GM12878 (cell line): ENCODE data around the gene LNPK. TPM values are rescaled to one million over a fixed set of nuclear protein-coding genes. Genes with fewer than 3 reads are reported as not detected.

Experiments used
- ATAC-seq: fragments of 200-7000 bp; cut with Tn5 transposase; 3 replicates; pipeline ENCODE4 v1.9.1; 2020; ENCODE audit warnings: mild to moderate bottlenecking, moderate library complexity
- BruUV-seq: library from RNA; stranded (reverse); fragments of 400-500 nt; replicated peaks from 2 replicates; lab custom pipeline; 2021; lab: Mats Ljungman, UMichigan
- CTCF ChIA-PET: fragments of 300-600 bp; sonication (Branson Sonifier 250); formaldehyde crosslinking; extraction: SDS; loops from one replicate; lab custom pipeline; 2021; ENCODE audit warnings: inconsistent platforms; lab: Yijun Ruan, JAX
- POLR2A ChIA-PET: fragments of 350-600 bp; formaldehyde crosslinking; extraction: SDS; loops from one replicate; lab custom pipeline; 2021; ENCODE audit warnings: inconsistent platforms; lab: Charles Lee
- RAD21 ChIA-PET: fragments of 300-600 bp; sonication (Branson Sonifier 250); formaldehyde crosslinking; loops from one replicate; lab custom pipeline; 2023; ENCODE audit warnings: antibody characterized with exemption; ENCODE audit not compliant: unreplicated experiment; lab: Charles Lee
- SMC1A ChIA-PET: fragments of 300-600 bp; sonication (Branson Sonifier 250); formaldehyde crosslinking; loops from one replicate; lab custom pipeline; 2023; ENCODE audit not compliant: unreplicated experiment, uncharacterized antibody; lab: Charles Lee
- DNase-seq: peaks from one replicate; pipeline ENCODE4 v3.0.0-alpha.2; 2011; ENCODE audit warnings: low read depth, low spot score
- FAIRE-seq: peaks from 3 replicates; lab custom pipeline; 2011; peaks lifted over from hg19 to GRCh38; lab: Jason Lieb, UNC
- H2AFZ ChIP-seq: 2 replicates; pipeline ENCODE4 v1.6.0; 2011; ENCODE audit warnings: low read depth, low read length, control low read depth; ENCODE audit not compliant: control insufficient read depth
- H3K27ac ChIP-seq: 2 replicates; pipeline ENCODE4 v1.5.1; 2011; ENCODE audit warnings: control low read depth; ENCODE audit not compliant: control insufficient read depth, insufficient read depth
- H3K27me3 ChIP-seq, 2 experiments: replicated peaks in 1 of 2; 2 replicates each; pipeline versions ENCODE4 v1.6.0 to v1.6.1; 2011; ENCODE audit warnings: low read length in 1 of 2; ENCODE audit not compliant: control insufficient read depth in 2 of 2, insufficient read depth in 2 of 2
- H3K36me3 ChIP-seq, 2 experiments: 2 replicates each; pipeline ENCODE4 v1.5.1; 2011; ENCODE audit warnings: low read length in 1 of 2; ENCODE audit not compliant: control insufficient read depth in 2 of 2, insufficient read depth in 2 of 2
- H3K4me1 ChIP-seq: 2 replicates; pipeline ENCODE4 v1.6.1; 2011; ENCODE audit warnings: mild to moderate bottlenecking, low read length, moderate library complexity, mixed read lengths; ENCODE audit not compliant: control insufficient read depth, insufficient read depth
- H3K4me2 ChIP-seq: 2 replicates; pipeline ENCODE4 v1.6.0; 2011; ENCODE audit warnings: control low read depth; ENCODE audit not compliant: control insufficient read depth, insufficient read depth
- H3K4me3 ChIP-seq: fragments of 200-600 bp; sonication (generic); 2 replicates; pipeline ENCODE4 v1.5.1; 2016
- H3K79me2 ChIP-seq: 2 replicates; pipeline ENCODE4 v1.6.0; 2011; ENCODE audit warnings: low read length; ENCODE audit not compliant: control insufficient read depth, insufficient read depth
- H3K9ac ChIP-seq: 2 replicates; pipeline ENCODE4 v1.8.0; 2011; ENCODE audit warnings: low read length, control low read depth, mixed read lengths; ENCODE audit not compliant: control insufficient read depth, insufficient read depth
- H3K9me3 ChIP-seq: replicated peaks from 3 replicates; pipeline ENCODE4 v1.5.1; 2011; ENCODE audit warnings: mild to moderate bottlenecking, low read length; ENCODE audit not compliant: control insufficient read depth, insufficient read depth
- H4K20me1 ChIP-seq: 2 replicates; pipeline ENCODE4 v1.6.0; 2011; ENCODE audit not compliant: control insufficient read depth, insufficient read depth
- CBX3 ChIP-seq: fragments of 200-600 bp; sonication (generic); IDR thresholded peaks from 2 replicates; pipeline ENCODE4 v1.6.1; 2016; ENCODE audit warnings: low read depth, borderline replicate concordance
- DPF2 ChIP-seq: fragments of 450-650 bp; IDR thresholded peaks from 2 replicates; pipeline ENCODE4 v1.6.1; 2017; ENCODE audit warnings: mild to moderate bottlenecking
- E4F1 ChIP-seq: fragments of 450-650 bp; IDR thresholded peaks from 2 replicates; pipeline ENCODE4 v1.6.1; 2018; ENCODE audit warnings: borderline replicate concordance, mild to moderate bottlenecking; ENCODE audit not compliant: partially characterized antibody
- HCFC1 ChIP-seq: fragments of 150-350 bp; IDR thresholded peaks from 2 replicates; pipeline ENCODE4 v1.6.1; 2014; ENCODE audit warnings: low read length
- IRF3 ChIP-seq: fragments of 450-650 bp; IDR thresholded peaks from 2 replicates; pipeline ENCODE4 v1.6.1; 2014; ENCODE audit warnings: mild to moderate bottlenecking
- MEF2A ChIP-seq: IDR thresholded peaks from 2 replicates; pipeline ENCODE4 v1.6.1; 2011; ENCODE audit warnings: low read depth, mild to moderate bottlenecking, low read length, moderate library complexity; ENCODE audit not compliant: insufficient read depth
- NFYB ChIP-seq: IDR thresholded peaks from 2 replicates; pipeline ENCODE4 v1.6.1; 2011; ENCODE audit warnings: low read depth, mild to moderate bottlenecking, low read length, improper control_type of control experiment, moderate library complexity; ENCODE audit not compliant: insufficient read depth
- NR2C1 ChIP-seq: fragments of 450-650 bp; IDR thresholded peaks from 2 replicates; pipeline ENCODE4 v1.6.1; 2017; ENCODE audit warnings: antibody characterized with exemption, mild to moderate bottlenecking, moderate library complexity
- POU2F2 ChIP-seq: IDR thresholded peaks from 3 replicates; pipeline ENCODE4 v1.6.1; 2011; ENCODE audit warnings: low read depth, mild to moderate bottlenecking, low read length, borderline replicate concordance
- SPI1 ChIP-seq: IDR thresholded peaks from 2 replicates; pipeline ENCODE4 v1.6.1; 2011; ENCODE audit warnings: low read depth, mild to moderate bottlenecking, low read length, moderate library complexity, borderline replicate concordance; ENCODE audit not compliant: insufficient read depth
- ZBTB11 ChIP-seq: fragments of 450-650 bp; formaldehyde crosslinking; IDR thresholded peaks from 2 replicates; pipeline ENCODE4 v1.5.0; 2022; ENCODE audit warnings: mild to moderate bottlenecking, missing genetic modification characterization
- WGBS: methylation state at CpG from one replicate; pipeline ENCODE4 v1.1.6; 2016; ENCODE audit warnings: low lambda C conversion rate; ENCODE audit not compliant: insufficient replicate concordance, insufficient coverage; ENCODE audit errors: missing lambda C conversion rate; 5-methylcytosine and 5-hydroxymethylcytosine counted together
- in situ Hi-C: fragments of 300-500 bp; cut with MboI; formaldehyde crosslinking; loops from 9 replicates; pipeline ENCODE4 v1.14.3; 2018; ENCODE audit warnings: mixed read lengths
- intact Hi-C: fragments of 100-400 bp; cut with micrococcal nuclease; formaldehyde crosslinking; loops from one replicate; pipeline ENCODE4 v1.14.2; 2022; ENCODE audit not compliant: unreplicated experiment
- polyA plus RNA-seq, 11 experiments: library from polyadenylated mRNA; depleted of rRNA in 4 of 11; unstranded in 6 of 11; stranded (reverse) in 5 of 11; fragments of >200 nt; fragmentation: Nextera tagmentation in 4 of 11; fragmentation: Illumina TruSeq in 1 of 11; extraction: Ambion mirVana in 4 of 11; extraction: Trizol in 1 of 11; gene quantifications; 1 replicate in 1 of 11; 2 replicates in 10 of 11; pipeline versions ENCODE4 v1.2.1 to v1.2.3, GENCODE V29; 2011 to 2016; ENCODE audit warnings: inconsistent platforms in 2 of 11, missing spikeins in 2 of 11, low read depth in 1 of 11
- total RNA-seq, 4 experiments: library from RNA; depleted of rRNA in 3 of 4; stranded (reverse); fragments of >200 nt in 3 of 4; fragmentation: Illumina TruSeq in 1 of 4; extraction: Trizol in 1 of 4; gene quantifications; 2 replicates each; pipeline versions ENCODE4 v1.2.1 to v1.2.3, GENCODE V29; 2013 to 2021

LNPK gene
- total and polyA plus RNA-seq, 10 of the 15 experiments (the other 5 are each of a cell fraction or from before 2014, with no cell fraction given) = 3.2 to 30.0 (median 15.6) TPM

GRCh38 chr2:175904035-175904434 is 98.0 kb downstream of the LNPK start:
- in situ Hi-C loops (no loop called here), intact Hi-C loops (no loop called here)
- RAD21 ChIA-PET = no interaction called here
- H3K79me2 ChIP-seq = no peaks in the 10 kb centered on the region
- no peak overlapping the region for H3K4me2 ChIP-seq
- H2AFZ ChIP-seq = no peak overlapping the region
- no peaks in the 10 kb centered on the region for H3K9me3 ChIP-seq
- H3K9ac ChIP-seq = no peak overlapping the region
- ATAC-seq (no peak), DNase-seq (no peak)
- no TSS peak for BruUV-seq
- H3K27me3 ChIP-seq = no peaks in the 10 kb centered on the region
- no peak overlapping the region for H3K27ac ChIP-seq
- H3K36me3 ChIP-seq = no peaks in the 10 kb centered on the region
- H3K4me3 ChIP-seq = no peak overlapping the region
- SMC1A ChIA-PET = interaction anchor here (0.9 to 1.4 kb wide), 6 partner anchors 13 to 214 kb away, joined by 3 to 5 read pairs (median 4); no protein-coding TSS in a partner anchor
- no peak for TF ChIP-seq MEF2A
- TF ChIP-seq HCFC1 = no peak
- TF ChIP-seq CBX3 = no peak
- no peak for TF ChIP-seq NR2C1
- no peak for TF ChIP-seq E4F1
- TF ChIP-seq IRF3 = no peak
- TF ChIP-seq POU2F2 = no peak
- no peak for TF ChIP-seq SPI1
- TF ChIP-seq ZBTB11 (CRISPR knock-in tag) = no peak
- no peak for TF ChIP-seq DPF2
- TF ChIP-seq NFYB = no peak
- TF ChIP-seq, all 136 proteins: peak for 0
- Histone ChIP-seq H3K4me1 (peaks cover 4% of the 10 kb centered on the region; the same call in 1 of the 2 replicates), H4K20me1 (no peaks in the 10 kb centered on the region)
- 66% methylated on average over 4 of the region's 4 CpGs for WGBS
- ChIA-PET CTCF (interaction anchor here (0.7 to 1.2 kb wide), 3 partner anchors 21 to 1154 kb away, joined by 3 read pairs; no protein-coding TSS in a partner anchor), POLR2A (interaction anchor here (0.8 kb wide), 1 partner anchor 590 kb away, joined by 3 read pairs; no protein-coding TSS in a partner anchor)
- no peak for FAIRE-seq
